ENCODE measurements around the gene PCDH9.

The PCDH9 gene

DNA sequence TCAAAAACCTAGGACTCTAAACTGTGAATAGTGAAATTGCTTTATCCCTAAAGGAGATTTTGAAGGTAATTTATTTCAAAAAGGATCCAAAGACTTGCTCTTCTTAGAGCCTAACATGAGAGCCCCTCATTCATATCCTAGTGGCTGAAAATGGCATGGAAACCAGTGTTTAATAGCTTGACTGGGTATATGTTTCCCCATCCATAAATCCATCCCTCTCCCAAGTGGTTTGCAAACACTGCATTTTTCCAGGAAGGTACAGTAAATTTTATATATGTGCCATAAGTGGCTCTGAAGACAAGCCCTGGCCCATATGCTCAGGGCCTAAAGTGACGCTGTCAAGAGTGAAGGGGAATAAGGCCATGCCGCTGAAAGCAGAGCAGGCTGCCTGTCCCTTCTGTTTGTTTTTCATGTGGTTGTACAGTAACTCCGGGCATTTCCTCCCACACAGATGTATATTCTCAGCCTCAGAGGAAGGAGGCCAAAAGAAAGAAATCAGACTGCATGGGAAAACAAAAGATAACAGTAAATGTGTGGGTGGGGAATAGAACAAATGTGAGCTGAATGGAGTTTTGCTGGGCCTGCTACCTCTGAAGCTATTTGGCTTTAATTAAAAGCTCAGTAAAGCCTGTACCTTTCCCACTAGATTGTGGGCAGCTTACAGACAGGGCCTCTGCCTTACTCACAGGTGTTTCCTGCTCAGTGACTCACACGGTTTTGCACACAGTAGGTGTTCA lies 181.9 kb downstream of the PCDH9 start:
- peak; percentile 41; the same call in 1 of the 2 replicates for TF ChIP-seq CTCF (conservative IDR thresholded peaks at IDR 0.05; ENCODE audit: low read length)
- TF ChIP-seq EZH2phosphoT487 (IDR thresholded peaks at IDR 0.05; ENCODE audit: borderline replicate concordance): no peak
- Histone ChIP-seq H3F3A (ENCODE audit: low read depth) (peaks cover 16% of the 10 kb centered on the region), H3K4me3 (ENCODE audit: low read length, poor library complexity, severe bottlenecking) (peak overlapping the region; percentile 19), H3K27me3 (ENCODE audit: insufficient read depth, low read length, poor library complexity, severe bottlenecking) (no peaks in the 10 kb centered on the region), H3K79me2 (ENCODE audit: insufficient read depth, low read length) (no peaks in the 10 kb centered on the region), H3K9me2 (replicated peaks; ENCODE audit: low read depth, low read length) (no peaks in the 10 kb centered on the region), H4K20me1 (ENCODE audit: insufficient read depth, low read length, poor library complexity, severe bottlenecking) (no peaks in the 10 kb centered on the region), H2AFZ (ENCODE audit: low read length) (peak overlapping the region; percentile 67), H3K9ac (ENCODE audit: low read depth, low read length, poor library complexity, severe bottlenecking) (peak overlapping the region; percentile 62), H3K36me3 (ENCODE audit: insufficient read depth, low read length) (no peaks in the 10 kb centered on the region), H3K4me2 (ENCODE audit: low read depth, low read length, poor library complexity, severe bottlenecking) (peak overlapping the region; percentile 50), H3K4me1 (ENCODE audit: insufficient read depth, low read length, poor library complexity, severe bottlenecking) (peaks cover 47% of the 10 kb centered on the region), H3K9me3 (ENCODE audit: insufficient read depth, low read depth, low read length) (no peaks in the 10 kb centered on the region)

- Histone ChIP-seq H3K36me3 (ENCODE audit: insufficient read depth, low read length) (no peaks in the 10 kb centered on the region), H3K9me2 (replicated peaks; ENCODE audit: low read depth, low read length) (no peaks in the 10 kb centered on the region), H3K79me2 (ENCODE audit: insufficient read depth, low read length) (no peaks in the 10 kb centered on the region), H3K4me3 (ENCODE audit: low read length, poor library complexity, severe bottlenecking) (no peak overlapping the region), H2AFZ (ENCODE audit: low read length) (peak overlapping the region; percentile 26; the same call in 1 of the 2 replicates), H3K27me3 (ENCODE audit: insufficient read depth, low read length, poor library complexity, severe bottlenecking) (no peaks in the 10 kb centered on the region), H4K20me1 (ENCODE audit: insufficient read depth, low read length, poor library complexity, severe bottlenecking) (no peaks in the 10 kb centered on the region), H3F3A (ENCODE audit: low read depth) (peaks cover 16% of the 10 kb centered on the region), H3K4me1 (ENCODE audit: insufficient read depth, low read length, poor library complexity, severe bottlenecking) (peaks cover 47% of the 10 kb centered on the region), H3K9ac (ENCODE audit: low read depth, low read length, poor library complexity, severe bottlenecking) (no peak overlapping the region), H3K4me2 (ENCODE audit: low read depth, low read length, poor library complexity, severe bottlenecking) (no peak overlapping the region), H3K9me3 (ENCODE audit: insufficient read depth, low read depth, low read length) (no peaks in the 10 kb centered on the region; the same call in 1 of the 2 replicates)
- TF ChIP-seq EZH2phosphoT487 (IDR thresholded peaks at IDR 0.05; ENCODE audit: borderline replicate concordance) (no peak), CTCF (conservative IDR thresholded peaks at IDR 0.05; ENCODE audit: low read length) (no peak)
Measured at GRCh38 chr13:67045357-67045756, 184.8 kb downstream of the PCDH9 start.

DNA sequence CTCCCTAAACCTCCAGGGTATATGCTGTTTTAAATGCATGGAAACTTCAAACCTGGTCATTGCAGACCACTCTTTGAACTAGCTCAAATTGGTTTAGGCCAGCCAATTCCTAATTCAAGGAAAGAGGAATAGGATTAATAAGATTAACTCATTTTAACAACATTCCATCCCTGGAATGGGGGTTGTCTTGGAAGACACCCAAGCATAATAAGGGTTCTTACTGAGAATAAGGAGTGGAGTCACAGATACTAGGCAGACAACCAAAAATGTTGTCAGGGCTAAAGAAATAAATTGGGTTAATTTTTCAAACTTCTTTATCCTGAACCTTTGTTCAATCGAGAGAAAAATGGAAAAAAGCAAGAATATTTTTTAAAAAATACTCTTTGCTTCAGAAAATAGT lies 186.2 kb downstream of the PCDH9 start:
- no peak for TF ChIP-seq EZH2phosphoT487 (IDR thresholded peaks at IDR 0.05; ENCODE audit: borderline replicate concordance)
- no peak for TF ChIP-seq CTCF (conservative IDR thresholded peaks at IDR 0.05; ENCODE audit: low read length)
- H3K9me2 ChIP-seq (replicated peaks; ENCODE audit: low read depth, low read length): no peaks in the 10 kb centered on the region
- H3K9me3 ChIP-seq (ENCODE audit: insufficient read depth, low read depth, low read length): no peaks in the 10 kb centered on the region; the same call in 1 of the 2 replicates
- no peaks in the 10 kb centered on the region for H3K27me3 ChIP-seq (ENCODE audit: insufficient read depth, low read length, poor library complexity, severe bottlenecking)
- no peak overlapping the region for H3K9ac ChIP-seq (ENCODE audit: low read depth, low read length, poor library complexity, severe bottlenecking)
- no peaks in the 10 kb centered on the region for H3K79me2 ChIP-seq (ENCODE audit: insufficient read depth, low read length)
- H3K4me3 ChIP-seq (ENCODE audit: low read length, poor library complexity, severe bottlenecking): no peak overlapping the region
- H3K36me3 ChIP-seq (ENCODE audit: insufficient read depth, low read length): no peaks in the 10 kb centered on the region
- peaks cover 37% of the 10 kb centered on the region for H3K4me1 ChIP-seq (ENCODE audit: insufficient read depth, low read length, poor library complexity, severe bottlenecking)
- H3F3A ChIP-seq (ENCODE audit: low read depth): peaks cover 13% of the 10 kb centered on the region
- H4K20me1 ChIP-seq (ENCODE audit: insufficient read depth, low read length, poor library complexity, severe bottlenecking): no peaks in the 10 kb centered on the region
- H2AFZ ChIP-seq (ENCODE audit: low read length): no peak overlapping the region
- no peak overlapping the region for H3K4me2 ChIP-seq (ENCODE audit: low read depth, low read length, poor library complexity, severe bottlenecking)

Data from Loucy (cell line).